OCI-LY1 (cell line): Measurements from ENCODE around the gene CELSR2.

Experiments
- H2AFZ ChIP-seq: fragments of 200-600 bp; sonication (generic), shearing (Covaris generic); 2 replicates; pipeline ENCODE4 v1.6.0; 2014; ENCODE audit warnings: antibody characterized with exemption, mild to moderate bottlenecking, low read length
- H3F3A ChIP-seq: fragments of 200-600 bp; sonication (generic), shearing (Covaris generic); 2 replicates; pipeline ENCODE4 v1.6.0; 2014; ENCODE audit warnings: mild to moderate bottlenecking, antibody characterized with exemption, low read length, moderate library complexity; ENCODE audit not compliant: insufficient read depth
- H3K27ac ChIP-seq: fragments of 200-600 bp; sonication (generic); 2 replicates; pipeline ENCODE4 v1.5.1; 2014; ENCODE audit warnings: low read length, mixed run types, mild to moderate bottlenecking, low read depth; ENCODE audit not compliant: poor library complexity, severe bottlenecking
- H3K27me3 ChIP-seq: fragments of 200-600 bp; sonication (generic); 2 replicates; pipeline ENCODE4 v1.6.0; 2014; ENCODE audit warnings: antibody characterized with exemption, mild to moderate bottlenecking, low read length, moderate library complexity; ENCODE audit not compliant: insufficient read depth
- H3K36me3 ChIP-seq: fragments of 200-600 bp; sonication (generic); 2 replicates; pipeline ENCODE4 v1.6.1; 2014; ENCODE audit warnings: mild to moderate bottlenecking, antibody characterized with exemption, low read length, moderate library complexity, mixed read lengths; ENCODE audit not compliant: insufficient read depth
- H3K4me1 ChIP-seq: fragments of 200-600 bp; sonication (generic); 2 replicates; pipeline ENCODE4 v1.5.1; 2014; ENCODE audit warnings: mild to moderate bottlenecking, low read length, moderate library complexity; ENCODE audit not compliant: insufficient read depth, severe bottlenecking
- H3K4me2 ChIP-seq: fragments of 200-600 bp; sonication (generic), shearing (Covaris generic); 2 replicates; pipeline ENCODE4 v1.6.1; 2014; ENCODE audit warnings: low read length
- H3K4me3 ChIP-seq: fragments of 200-600 bp; sonication (generic); 2 replicates; pipeline ENCODE4 v1.5.1; 2014; ENCODE audit warnings: low read length, low read depth, mild to moderate bottlenecking, mixed read lengths; ENCODE audit not compliant: poor library complexity, severe bottlenecking
- H3K79me2 ChIP-seq: fragments of 200-600 bp; shearing (Covaris generic); 2 replicates; pipeline ENCODE4 v1.6.1; 2016; ENCODE audit warnings: mixed run types, low read length, mixed read lengths; ENCODE audit not compliant: insufficient read depth
- H3K9ac ChIP-seq: fragments of 200-600 bp; sonication (generic), shearing (Covaris generic); 2 replicates; pipeline ENCODE4 v1.6.1; 2014; ENCODE audit warnings: mild to moderate bottlenecking, low read length, mixed read lengths
- H3K9me2 ChIP-seq: fragments of 200-600 bp; sonication (generic), shearing (Covaris generic); 2 replicates; pipeline ENCODE4 v1.6.1; 2014; ENCODE audit warnings: low read depth, mild to moderate bottlenecking, low read length, mixed read lengths
- H3K9me3 ChIP-seq: fragments of 200-600 bp; shearing (Covaris generic); 2 replicates; pipeline ENCODE4 v1.6.1; 2014; ENCODE audit warnings: low read length, mixed read lengths
- H4K20me1 ChIP-seq: fragments of 200-600 bp; sonication (generic), shearing (Covaris generic); 2 replicates; pipeline ENCODE4 v1.6.0; 2016; ENCODE audit warnings: mild to moderate bottlenecking, low read length; ENCODE audit not compliant: insufficient read depth
- CTCF ChIP-seq: fragments of 200-600 bp; sonication (generic), shearing (Covaris generic); IDR thresholded peaks from 2 replicates; pipeline ENCODE4 v1.5.1; 2017; ENCODE audit warnings: mild to moderate bottlenecking, antibody characterized with exemption, low read length, moderate library complexity, mixed read lengths
- EZH2 ChIP-seq: fragments of 200-600 bp; sonication (generic), shearing (Covaris generic); IDR thresholded peaks from 2 replicates; pipeline ENCODE4 v1.8.0; 2017; ENCODE audit warnings: borderline replicate concordance, mixed run types, mild to moderate bottlenecking, antibody characterized with exemption, low read length, moderate library complexity, mixed read lengths

The CELSR2 gene

DNA sequence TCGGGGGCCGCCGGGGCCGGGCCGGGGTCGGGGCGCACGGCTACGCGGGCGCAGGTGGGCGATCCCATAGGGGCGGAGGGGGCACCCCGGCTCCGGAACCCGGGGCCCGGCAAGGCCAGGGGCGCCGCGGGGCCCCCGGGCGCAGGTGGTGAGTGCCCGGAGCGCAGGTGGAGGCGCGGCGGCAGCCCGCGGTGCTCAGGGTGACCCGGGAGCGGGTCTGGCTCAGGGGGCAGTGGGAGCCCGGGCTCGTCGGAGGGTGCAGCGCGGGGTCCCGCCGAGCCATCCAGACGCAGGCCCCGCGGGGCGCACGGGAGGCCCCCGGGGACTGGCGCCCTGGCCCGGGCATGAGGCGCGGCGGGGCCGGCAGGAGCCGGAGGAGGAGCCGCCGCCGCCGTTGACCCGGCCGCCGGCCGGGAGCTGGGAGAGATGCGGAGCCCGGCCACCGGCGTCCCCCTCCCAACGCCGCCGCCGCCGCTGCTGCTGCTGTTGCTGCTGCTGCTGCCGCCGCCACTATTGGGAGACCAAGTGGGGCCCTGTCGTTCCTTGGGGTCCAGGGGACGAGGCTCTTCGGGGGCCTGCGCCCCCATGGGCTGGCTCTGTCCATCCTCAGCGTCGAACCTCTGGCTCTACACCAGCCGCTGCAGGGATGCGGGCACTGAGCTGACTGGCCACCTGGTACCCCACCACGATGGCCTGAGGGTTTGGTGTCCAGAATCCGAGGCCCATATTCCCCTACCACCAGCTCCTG lies 489 bp downstream of the CELSR2 start:
- Histone ChIP-seq H3K4me1 (peaks cover 24% of the 10 kb centered on the region), H3K36me3 (no peaks in the 10 kb centered on the region), H4K20me1 (no peaks in the 10 kb centered on the region), H3K27me3 (no peaks in the 10 kb centered on the region), H3K4me2 (peak overlapping the region; percentile 64), H3K9ac (peak overlapping the region; percentile 41; the same call in 1 of the 2 replicates), H3K9me3 (no peaks in the 10 kb centered on the region), H3K4me3 (peak overlapping the region; percentile 57), H3K9me2 (no peaks in the 10 kb centered on the region), H3K27ac (no peak overlapping the region), H2AFZ (no peak overlapping the region), H3K79me2 (no peaks in the 10 kb centered on the region), H3F3A (no peaks in the 10 kb centered on the region)
- TF ChIP-seq CTCF (no peak), EZH2 (no peak)

- H2AFZ ChIP-seq, result no peak overlapping the region
- H3K27me3 ChIP-seq, result no peaks in the 10 kb centered on the region
- H3K36me3 ChIP-seq, result no peaks in the 10 kb centered on the region
- peak overlapping the region; percentile 64; the same call in 1 of the 2 replicates for H3K4me2 ChIP-seq
- H3F3A ChIP-seq, result no peaks in the 10 kb centered on the region
- H3K9me3 ChIP-seq, result no peaks in the 10 kb centered on the region
- TF ChIP-seq CTCF (no peak), EZH2 (no peak)
- H4K20me1 ChIP-seq, result no peaks in the 10 kb centered on the region
- peak overlapping the region; percentile 57 for H3K4me3 ChIP-seq
- no peaks in the 10 kb centered on the region for H3K9me2 ChIP-seq
- no peak overlapping the region for H3K27ac ChIP-seq
- peaks cover 24% of the 10 kb centered on the region for H3K4me1 ChIP-seq
- no peak overlapping the region for H3K9ac ChIP-seq
- H3K79me2 ChIP-seq, result no peaks in the 10 kb centered on the region
These were observed 1.3 kb downstream of the CELSR2 start for GRCh38 chr1:109250454-109251276.

DNA sequence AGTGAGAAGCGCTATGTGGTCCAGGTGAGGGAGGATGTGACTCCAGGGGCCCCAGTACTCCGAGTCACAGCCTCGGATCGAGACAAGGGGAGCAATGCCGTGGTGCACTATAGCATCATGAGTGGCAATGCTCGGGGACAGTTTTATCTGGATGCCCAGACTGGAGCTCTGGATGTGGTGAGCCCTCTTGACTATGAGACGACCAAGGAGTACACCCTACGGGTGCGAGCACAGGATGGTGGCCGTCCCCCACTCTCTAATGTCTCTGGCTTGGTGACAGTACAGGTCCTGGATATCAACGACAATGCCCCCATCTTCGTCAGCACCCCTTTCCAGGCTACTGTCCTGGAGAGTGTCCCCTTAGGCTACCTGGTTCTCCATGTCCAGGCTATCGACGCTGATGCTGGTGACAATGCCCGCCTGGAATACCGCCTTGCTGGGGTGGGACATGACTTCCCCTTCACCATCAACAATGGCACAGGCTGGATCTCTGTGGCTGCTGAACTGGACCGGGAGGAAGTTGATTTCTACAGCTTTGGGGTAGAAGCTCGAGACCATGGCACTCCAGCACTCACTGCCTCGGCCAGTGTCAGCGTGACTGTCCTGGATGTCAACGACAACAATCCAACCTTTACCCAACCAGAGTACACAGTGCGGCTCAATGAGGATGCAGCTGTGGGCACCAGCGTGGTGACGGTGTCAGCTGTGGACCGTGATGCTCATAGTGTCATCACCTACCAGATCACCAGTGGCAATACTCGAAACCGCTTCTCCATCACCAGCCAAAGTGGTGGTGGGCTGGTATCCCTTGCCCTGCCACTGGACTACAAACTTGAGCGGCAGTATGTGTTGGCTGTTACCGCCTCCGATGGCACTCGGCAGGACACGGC lies 2.2 kb downstream of the CELSR2 start:
- no peaks in the 10 kb centered on the region for H3K27me3 ChIP-seq
- no peaks in the 10 kb centered on the region for H3K79me2 ChIP-seq
- H3K27ac ChIP-seq, result no peak overlapping the region
- no peak for TF ChIP-seq CTCF
- TF ChIP-seq EZH2, result no peak
- H3K4me1 ChIP-seq, result peaks cover 24% of the 10 kb centered on the region
- H3F3A ChIP-seq, result no peaks in the 10 kb centered on the region
- H3K4me2 ChIP-seq, result no peak overlapping the region
- H3K4me3 ChIP-seq, result no peak overlapping the region
- no peaks in the 10 kb centered on the region for H4K20me1 ChIP-seq
- H3K9ac ChIP-seq, result no peak overlapping the region
- H3K36me3 ChIP-seq, result no peaks in the 10 kb centered on the region
- H3K9me2 ChIP-seq, result no peaks in the 10 kb centered on the region
- no peaks in the 10 kb centered on the region for H3K9me3 ChIP-seq
- H2AFZ ChIP-seq, result no peak overlapping the region
